ENCODE results near the gene TTLL5.
"Not testable (repeated sequence)": the region's sequence is repeated elsewhere in the genome, so short reads cannot be mapped to it uniquely, and the experiment has no call there.

Gene TTLL5

GRCh38 chr14:75920421-75920820, 259.4 kb downstream of the TTLL5 start:
- not testable (repeated sequence) for DNase-seq

DNA sequence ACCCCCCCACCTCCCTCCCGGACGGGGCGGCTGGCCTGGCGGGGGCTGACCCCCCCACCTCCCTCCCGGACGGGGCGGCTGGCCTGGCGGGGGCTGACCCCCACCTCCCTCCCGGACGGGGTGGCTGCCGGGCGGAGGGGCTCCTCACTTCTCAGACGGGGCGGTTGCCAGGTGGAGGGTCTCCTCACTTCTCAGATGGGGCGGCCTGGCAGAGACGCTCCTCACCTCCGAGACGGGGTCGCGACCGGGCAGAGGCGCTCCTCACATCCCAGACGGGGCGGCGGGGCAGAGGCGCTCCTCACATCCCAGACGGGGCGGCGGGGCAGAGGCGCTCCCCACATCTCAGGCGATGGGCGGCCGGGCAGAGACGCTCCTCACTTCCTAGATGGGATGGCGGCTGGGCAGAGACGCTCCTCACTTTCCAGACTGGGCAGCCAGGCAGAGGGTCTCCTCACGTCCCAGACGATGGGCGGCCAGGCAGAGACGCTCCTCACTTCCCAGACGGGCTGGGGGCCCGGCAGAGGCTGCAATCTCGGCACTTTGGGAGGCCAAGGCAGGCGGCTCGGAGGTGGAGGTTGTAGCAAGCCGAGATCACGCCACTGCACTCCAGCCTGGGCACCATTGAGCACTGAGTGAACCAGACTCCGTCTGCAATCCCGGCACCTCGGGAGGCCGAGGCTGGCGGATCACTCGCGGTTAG, 264.2 kb downstream of the TTLL5 start:
- not testable (repeated sequence) for DNase-seq

GRCh38 chr14:75926431-75927115, 265.5 kb downstream of the TTLL5 start:
- no peak for DNase-seq

DNA sequence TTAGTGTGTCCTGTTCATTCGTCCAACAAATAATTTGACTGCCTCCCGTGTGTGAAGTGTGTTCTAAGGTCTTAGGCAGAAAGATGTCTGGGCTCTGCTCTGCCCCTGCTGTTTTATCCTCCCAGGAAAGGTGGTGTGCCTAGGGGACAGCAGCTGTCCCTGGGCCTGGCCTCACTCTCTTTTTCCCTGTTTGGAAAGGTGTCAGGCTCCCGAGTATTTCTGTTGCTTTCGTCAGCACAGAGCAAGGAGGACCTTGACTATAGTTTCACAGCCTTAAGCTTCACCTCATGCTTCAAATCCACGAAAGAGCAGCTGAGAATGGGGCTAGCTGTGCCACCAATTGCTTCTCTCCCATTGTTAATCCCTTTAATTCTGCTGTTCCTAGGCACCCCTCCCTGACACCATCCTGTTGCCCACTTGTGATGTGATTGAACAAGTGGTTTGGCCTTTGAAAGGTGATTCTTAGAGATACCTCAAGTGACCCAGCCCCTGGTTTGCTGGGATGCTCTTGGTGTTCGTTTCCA, 266.6 kb downstream of the TTLL5 start:
- no peak for DNase-seq

DNA sequence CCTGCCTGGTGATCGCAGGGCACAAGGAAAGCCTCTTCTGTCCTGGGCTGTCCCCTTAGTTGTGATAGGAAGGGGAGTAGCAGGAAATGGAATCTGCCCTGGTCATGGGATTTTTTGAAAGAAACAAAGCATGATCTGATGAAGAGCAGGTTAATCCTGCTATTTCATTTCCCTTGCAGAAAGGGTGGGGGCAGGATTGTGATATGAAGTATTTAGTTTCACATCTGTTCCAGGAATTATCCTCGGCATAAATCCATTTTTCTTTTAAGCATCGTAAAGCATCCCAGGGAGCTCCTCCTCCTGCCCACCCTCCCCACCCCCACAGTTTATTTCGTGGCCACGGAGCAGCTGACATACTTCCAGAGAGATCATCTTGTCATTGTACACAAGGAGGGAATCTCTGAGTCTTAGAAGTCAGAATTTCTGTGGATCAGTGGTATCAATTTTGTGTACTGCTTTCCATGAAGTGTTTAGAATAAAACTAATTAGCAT, 267.7 kb downstream of the TTLL5 start:
- no peak for DNase-seq

DNA sequence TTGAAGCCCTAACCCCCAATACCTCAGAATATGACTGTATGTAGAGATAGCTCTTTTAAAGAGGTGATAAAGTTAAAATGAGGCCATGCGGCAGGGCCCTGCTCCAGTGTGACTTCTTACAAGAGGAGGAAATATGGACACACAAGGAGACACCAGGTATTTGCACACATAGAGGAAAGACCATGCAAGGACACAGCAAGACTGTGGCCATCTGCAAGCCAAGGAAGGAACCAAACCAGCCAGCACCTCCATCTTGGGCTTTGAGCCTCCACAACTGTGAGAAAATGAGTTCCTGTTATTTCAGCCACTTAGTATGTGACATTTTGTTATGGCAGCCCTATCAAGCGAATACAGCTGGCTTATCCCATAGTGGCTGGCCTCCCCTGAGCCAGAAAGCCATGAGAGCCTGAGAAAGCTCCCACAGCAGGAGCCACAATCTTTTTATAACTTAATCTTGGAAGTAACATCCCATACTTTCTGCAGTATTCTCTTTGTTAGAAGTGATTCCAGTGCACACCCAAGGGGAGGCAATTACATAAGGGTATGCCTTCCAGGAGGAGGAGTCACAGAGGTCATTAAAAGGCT, 272.8 kb downstream of the TTLL5 start:
- DNase-seq = no peak

DNA sequence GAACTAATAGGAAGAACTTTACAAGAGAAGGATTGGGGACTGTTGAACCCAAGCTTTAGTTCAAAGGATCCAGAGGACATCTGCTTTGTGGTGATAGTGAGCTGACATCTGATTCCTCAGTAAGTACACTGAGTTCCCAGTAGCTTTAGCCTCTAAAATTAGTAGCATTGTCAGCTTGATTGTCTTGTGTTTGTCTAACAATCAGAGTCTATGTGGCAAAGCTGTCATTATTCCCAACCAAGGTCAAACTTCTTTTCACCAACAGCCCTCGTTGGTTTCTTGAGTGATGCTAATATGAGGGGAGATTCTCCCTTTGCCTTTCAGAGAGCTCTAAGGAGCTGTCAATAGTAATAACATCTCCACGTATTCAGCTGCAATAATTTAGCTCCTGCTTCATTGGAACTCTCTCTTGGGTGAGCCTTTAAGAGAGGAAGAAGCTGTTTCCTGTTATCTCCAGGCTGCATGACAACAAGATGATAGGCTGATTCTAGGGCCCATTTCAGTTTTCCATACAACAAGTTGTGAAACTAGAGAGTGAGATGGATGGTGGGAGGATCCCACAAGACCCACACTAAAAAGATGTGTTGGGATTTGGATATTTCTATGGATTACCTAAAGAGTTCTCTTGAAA, 274.1 kb downstream of the TTLL5 start:
- no peak for DNase-seq

GRCh38 chr14:75939200-75939599, 278.2 kb downstream of the TTLL5 start:
- DNase-seq = no peak

DNA sequence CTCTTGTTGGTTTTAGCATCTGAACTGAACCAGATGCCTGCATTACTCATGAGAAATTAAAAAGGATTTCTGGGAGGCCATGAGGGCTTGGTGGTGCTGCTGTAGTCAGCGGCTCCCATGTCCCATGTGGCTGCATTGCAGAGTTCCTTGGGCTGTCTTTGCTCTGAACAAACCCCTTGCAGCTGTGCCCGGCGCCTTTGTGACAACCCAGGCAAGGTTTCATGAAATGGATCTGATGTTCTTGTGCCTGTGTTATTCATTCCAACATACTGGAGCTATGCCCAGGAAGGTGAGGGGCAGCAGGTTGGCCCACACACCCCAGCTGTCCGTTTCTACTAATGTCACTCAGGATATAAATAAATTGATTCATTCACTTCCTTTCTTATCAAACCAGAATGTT, 280.0 kb downstream of the TTLL5 start:
- no peak for DNase-seq

- DNase-seq = no peak
Measured at GRCh38 chr14:75944607-75945241, 283.7 kb downstream of the TTLL5 start.

DNA sequence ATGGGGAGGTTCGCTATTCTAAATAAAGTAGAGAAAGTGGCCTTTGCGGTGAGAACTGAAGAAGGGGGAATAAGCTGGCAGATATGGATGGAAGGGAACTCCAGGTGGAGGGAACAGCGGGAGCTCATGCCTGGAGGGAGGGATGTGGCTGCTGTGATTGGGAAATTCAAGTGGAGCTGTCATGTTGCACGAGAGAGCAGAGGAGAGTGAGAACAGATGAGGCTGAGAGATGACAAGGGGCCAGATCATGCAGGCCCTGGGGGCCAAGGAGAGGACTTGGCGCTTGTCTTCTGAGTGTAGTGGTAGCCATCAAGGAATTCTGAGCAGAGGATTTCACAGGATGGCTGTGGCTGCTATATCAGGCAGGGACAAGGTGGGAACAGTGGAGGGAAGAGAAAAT, 285.7 kb downstream of the TTLL5 start:
- DNase-seq = no peak

DNA sequence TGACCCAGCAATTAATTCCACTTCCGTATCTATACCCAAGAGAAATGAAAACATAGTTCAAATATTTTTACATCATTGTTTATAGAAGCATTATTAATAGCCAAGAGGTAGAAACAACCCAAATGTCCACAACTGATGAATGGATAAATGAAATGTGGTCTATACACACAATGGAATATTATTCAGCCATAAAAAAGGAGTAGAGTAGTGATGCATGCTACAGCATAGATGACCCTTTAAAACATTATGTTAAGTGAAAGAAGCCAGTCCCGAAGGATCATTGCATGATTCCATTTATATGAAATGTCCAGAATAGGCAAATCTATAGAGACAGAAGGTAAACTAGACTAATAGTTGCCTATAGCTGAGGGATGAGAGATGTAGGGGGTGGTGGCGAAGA, 291.4 kb downstream of the TTLL5 start:
- no peak for DNase-seq

GRCh38 chr14:75959031-75959430, 298.0 kb downstream of the TTLL5 start:
- DNase-seq = no peak

DNA sequence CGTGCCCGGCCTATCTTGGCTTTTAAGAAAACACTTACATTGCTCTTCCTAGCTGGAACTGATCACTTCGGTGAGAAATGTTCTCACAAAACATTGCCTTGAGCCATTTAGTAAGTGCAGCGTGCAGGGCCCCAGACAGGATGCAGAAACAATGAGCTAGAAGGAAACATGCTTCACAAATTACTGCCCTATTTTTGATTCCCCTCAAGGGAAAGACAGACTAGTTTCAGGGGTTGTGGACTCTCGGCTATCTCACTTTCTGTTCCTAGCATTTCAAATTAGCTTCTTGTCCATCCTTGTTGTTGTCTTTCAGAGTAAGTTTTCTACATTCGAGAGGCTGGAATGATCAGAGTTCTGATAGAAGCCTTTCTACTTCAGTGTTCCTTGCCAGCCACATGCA, 299.2 kb downstream of the TTLL5 start:
- no peak for DNase-seq

DNA sequence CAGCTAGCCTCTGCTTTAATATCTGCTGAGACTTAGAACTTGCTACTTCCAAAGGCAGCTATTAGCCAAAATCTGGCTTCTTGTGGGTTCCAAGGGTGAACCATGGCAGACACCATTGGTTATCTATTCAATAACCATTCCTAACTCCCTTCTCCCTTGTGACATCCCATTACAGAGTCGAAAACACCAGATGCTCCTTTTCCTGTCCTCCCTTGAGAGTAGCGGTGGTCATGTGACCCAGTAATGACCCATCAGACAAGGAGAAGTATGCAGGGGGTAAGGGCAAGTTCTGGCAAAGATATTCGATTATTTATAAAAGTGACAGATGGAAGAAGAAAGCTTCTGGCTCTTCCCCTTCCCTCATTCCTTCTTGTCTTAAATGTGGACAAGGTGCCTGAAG, 300.6 kb downstream of the TTLL5 start:
- DNase-seq = no peak

- no peak for DNase-seq
Measured at GRCh38 chr14:75967866-75968265, 306.8 kb downstream of the TTLL5 start.

GRCh38 chr14:75968456-75968855, 307.4 kb downstream of the TTLL5 start:
- no peak for DNase-seq

DNA sequence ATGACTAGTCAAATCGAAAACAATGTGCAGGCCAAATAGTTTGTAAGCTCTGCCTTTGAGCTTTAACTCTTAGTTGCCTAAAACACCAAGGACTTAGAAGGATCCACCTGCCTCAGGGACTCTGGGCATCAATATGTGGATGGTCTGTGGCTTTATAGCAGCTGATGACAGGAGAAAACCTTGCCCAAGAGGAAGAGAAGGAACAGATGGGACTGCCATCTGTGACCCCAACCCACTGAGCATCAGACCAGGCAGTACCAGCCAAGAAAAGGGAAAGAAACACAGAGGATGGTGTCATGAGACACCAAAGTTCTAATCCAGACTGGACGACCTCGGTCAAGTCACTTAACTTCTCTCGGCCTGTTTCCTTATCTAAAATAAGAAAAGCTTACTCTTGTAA, 308.1 kb downstream of the TTLL5 start:
- no peak for DNase-seq

DNA sequence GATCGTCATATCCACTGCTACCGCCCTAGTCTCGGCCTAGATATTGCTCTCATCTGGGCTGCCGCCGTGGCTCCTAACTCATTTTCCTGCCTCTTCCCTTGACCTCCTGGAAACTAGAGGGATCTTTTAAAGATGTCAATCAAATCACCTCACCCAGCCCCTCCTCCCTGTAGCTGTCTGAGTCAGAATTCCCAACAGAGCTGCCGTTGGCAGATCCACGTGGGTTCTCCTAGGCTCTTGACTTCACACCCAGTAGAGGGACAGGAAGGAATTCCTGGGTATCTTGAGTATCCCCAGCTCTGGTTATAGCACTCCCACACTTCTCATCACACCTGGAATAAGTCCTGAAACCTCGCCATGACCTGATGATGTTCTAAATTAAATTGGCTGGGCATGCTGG, 308.8 kb downstream of the TTLL5 start:
- DNase-seq = no peak

DNA sequence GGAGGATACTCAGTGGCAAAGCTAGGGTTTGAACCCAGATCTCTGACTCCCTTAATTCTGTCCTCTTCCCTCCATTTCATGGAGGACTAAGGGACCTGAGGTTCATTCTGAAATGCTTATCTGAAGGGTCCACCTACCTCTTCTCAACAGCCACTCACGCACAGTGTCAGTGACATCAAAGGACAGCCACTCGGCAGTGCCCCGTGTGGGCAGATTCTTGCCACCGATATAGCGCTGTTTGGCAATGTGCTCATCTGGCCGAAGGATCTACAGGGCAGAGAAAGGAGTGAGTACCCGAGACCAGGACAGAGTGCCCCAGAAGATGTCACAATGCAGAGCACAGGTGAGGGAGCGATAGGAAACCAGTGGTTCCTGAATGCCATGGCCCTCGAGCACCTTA, 309.9 kb downstream of the TTLL5 start:
- no peak for DNase-seq

GRCh38 chr14:75971509-75971908, 310.5 kb downstream of the TTLL5 start:
- DNase-seq = no peak

GRCh38 chr14:75972801-75973421, 311.9 kb downstream of the TTLL5 start:
- no peak for DNase-seq
